ENCODE data around the gene MPP2.

The MPP2 gene

DNA sequence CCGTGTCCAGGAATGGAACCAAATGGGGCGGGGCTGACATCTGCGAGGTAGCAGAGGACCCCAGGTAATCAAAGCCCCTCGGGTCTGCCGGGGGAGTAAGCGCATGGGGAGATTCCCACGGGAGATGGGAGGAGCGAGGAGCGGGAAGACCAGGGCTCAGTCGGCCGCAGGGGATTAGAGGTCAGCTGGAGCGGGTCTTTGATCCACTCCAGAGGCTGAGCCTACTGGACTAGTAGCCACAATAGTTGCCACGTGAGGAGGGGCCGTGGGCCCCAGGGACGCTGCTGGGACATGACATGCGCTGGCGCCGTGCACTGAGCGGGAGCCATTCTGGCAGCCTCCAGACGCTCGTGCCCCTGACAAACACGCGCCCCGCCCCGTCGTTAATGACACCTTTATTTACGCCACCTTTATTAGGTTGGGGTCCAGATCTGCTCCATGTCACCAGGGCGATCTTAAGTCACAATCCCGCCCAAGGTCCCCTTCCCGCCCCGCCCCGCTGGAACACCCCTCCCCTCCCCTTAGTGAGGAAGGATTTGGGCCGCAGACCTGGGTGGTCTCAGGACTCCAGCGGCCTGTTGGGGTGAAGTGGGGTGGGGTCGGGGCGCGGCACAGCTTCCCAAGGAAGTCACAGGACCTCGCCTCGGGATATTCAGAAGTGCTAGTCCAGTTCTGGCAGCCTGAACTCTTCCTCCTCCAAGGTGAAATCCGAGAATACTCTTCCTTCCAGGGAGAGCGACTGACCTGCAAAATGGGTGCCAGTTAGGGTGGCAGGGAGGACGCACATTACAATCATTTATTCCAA lies 19.9 kb upstream of the MPP2 start:
- ChIA-PET CTCF (interaction anchor here (1.3 to 1.6 kb wide), 2 partner anchors 9 to 81 kb away, joined by 3 to 4 read pairs; no protein-coding TSS in a partner anchor), POLR2A (no interaction called here)
- no peak overlapping the region for H3K4me3 ChIP-seq (ENCODE audit: low read depth, low read length)

DNA sequence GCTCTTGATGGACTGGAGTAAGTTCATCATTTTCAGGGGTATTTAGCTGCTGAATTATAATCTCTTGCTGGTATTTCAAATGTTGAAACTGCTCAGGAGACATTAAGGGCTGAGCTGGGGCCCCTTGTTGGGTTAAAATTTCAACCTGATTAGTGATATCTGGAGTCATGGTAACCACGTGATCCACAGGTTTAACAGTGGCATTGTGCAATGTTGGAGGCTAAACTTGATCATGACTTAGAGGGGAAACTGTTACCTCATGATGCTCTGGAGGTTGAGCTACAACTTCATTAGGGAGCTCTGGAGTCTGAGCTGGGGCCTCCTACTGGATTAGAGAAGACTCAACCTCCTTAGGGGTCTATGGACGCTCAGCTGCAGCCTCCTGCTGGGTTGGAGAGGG lies 17.2 kb upstream of the MPP2 start:
- ChIA-PET POLR2A (interaction anchor here (0.6 kb wide), 1 partner anchor 261 kb away, joined by 5 read pairs; no protein-coding TSS in a partner anchor), CTCF (interaction anchor here (0.6 to 4.0 kb wide), 8 partner anchors 11 to 70 kb away, joined by 3 to 39 read pairs (median 4); no protein-coding TSS in a partner anchor)
- Histone ChIP-seq H3K4me3 (ENCODE audit: low read depth, low read length) (no peak overlapping the region), H3K4me1 (ENCODE audit: control insufficient read depth, insufficient read depth, low read length) (no peaks in the 10 kb centered on the region), H3K27ac (ENCODE audit: extremely low read depth, low read depth, low read length) (no peak overlapping the region), H3K9me3 (ENCODE audit: control insufficient read depth, insufficient read depth, low read depth, low read length) (no peaks in the 10 kb centered on the region), H3K36me3 (ENCODE audit: control insufficient read depth in 2 of 2, insufficient read depth in 1 of 2, low read length in 2 of 2) (no peaks in the 10 kb centered on the region)
- TF ChIP-seq ZNF274 (IDR thresholded peaks at IDR 0.05; ENCODE audit: low read length) (no peak), ZNF274 (tag by site-specific recombination; IDR thresholded peaks at IDR 0.05; ENCODE audit: borderline replicate concordance) (no peak), ZNF548 (tag by site-specific recombination; IDR thresholded peaks at IDR 0.05) (no peak), BCL6B (tag by site-specific recombination; IDR thresholded peaks at IDR 0.05) (no peak), TSHZ1 (tag by site-specific recombination; IDR thresholded peaks at IDR 0.05; ENCODE audit: borderline replicate concordance) (no peak), ZNF362 (tag by site-specific recombination; IDR thresholded peaks at IDR 0.05) (no peak), ZNF843 (tag by site-specific recombination; IDR thresholded peaks at IDR 0.05) (no peak), ZNF335 (tag by site-specific recombination; conservative IDR thresholded peaks at IDR 0.05) (no peak), ZNF140 (tag by site-specific recombination; IDR thresholded peaks at IDR 0.05) (no peak), ZNF660 (tag by site-specific recombination; IDR thresholded peaks at IDR 0.05) (no peak), ZFP69B (tag by site-specific recombination; IDR thresholded peaks at IDR 0.05) (no peak)
- TF ChIP-seq, protein P1, sequence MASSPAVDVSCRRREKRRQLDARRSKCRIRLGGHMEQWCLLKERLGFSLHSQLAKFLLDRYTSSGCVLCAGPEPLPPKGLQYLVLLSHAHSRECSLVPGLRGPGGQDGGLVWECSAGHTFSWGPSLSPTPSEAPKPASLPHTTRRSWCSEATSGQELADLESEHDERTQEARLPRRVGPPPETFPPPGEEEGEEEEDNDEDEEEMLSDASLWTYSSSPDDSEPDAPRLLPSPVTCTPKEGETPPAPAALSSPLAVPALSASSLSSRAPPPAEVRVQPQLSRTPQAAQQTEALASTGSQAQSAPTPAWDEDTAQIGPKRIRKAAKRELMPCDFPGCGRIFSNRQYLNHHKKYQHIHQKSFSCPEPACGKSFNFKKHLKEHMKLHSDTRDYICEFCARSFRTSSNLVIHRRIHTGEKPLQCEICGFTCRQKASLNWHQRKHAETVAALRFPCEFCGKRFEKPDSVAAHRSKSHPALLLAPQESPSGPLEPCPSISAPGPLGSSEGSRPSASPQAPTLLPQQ (tag by site-specific recombination; IDR thresholded peaks at IDR 0.05) = no peak
- TF ChIP-seq, protein P2, sequence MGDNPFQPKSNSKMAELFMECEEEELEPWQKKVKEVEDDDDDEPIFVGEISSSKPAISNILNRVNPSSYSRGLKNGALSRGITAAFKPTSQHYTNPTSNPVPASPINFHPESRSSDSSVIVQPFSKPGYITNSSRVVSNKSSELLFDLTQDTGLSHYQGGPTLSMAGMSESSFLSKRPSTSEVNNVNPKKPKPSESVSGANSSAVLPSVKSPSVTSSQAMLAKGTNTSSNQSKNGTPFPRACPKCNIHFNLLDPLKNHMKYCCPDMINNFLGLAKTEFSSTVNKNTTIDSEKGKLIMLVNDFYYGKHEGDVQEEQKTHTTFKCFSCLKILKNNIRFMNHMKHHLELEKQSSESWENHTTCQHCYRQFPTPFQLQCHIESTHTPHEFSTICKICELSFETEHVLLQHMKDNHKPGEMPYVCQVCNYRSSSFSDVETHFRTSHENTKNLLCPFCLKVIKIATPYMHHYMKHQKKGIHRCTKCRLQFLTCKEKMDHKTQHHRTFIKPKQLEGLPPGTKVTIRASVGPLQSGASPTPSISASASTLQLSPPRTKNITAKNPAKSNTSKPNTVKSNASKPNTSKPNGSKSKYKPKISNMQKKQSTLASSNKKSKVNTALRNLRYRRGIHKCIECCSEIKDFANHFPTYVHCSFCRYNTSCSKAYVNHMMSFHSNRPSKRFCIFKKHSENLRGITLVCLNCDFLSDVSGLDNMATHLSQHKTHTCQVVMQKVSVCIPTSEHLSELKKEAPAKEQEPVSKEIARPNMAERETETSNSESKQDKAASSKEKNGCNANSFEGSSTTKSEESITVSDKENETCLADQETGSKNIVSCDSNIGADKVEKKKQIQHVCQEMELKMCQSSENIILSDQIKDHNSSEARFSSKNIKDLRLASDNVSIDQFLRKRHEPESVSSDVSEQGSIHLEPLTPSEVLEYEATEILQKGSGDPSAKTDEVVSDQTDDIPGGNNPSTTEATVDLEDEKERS (tag by site-specific recombination; IDR thresholded peaks at IDR 0.05) = no peak

More for the DNA sequence above, 19.9 kb upstream of the MPP2 start:
- TF ChIP-seq ZNF792 (tag by site-specific recombination; IDR thresholded peaks at IDR 0.05) (no peak), ZSCAN30 (tag by site-specific recombination; IDR thresholded peaks at IDR 0.05) (no peak), ZBTB44 (tag by site-specific recombination; IDR thresholded peaks at IDR 0.05) (no peak), ZNF266 (tag by site-specific recombination; IDR thresholded peaks at IDR 0.05; ENCODE audit: low read depth) (no peak), GLIS2 (tag by site-specific recombination; IDR thresholded peaks at IDR 0.05) (no peak), GLI4 (tag by site-specific recombination; IDR thresholded peaks at IDR 0.05) (no peak), ZNF423 (tag by site-specific recombination; IDR thresholded peaks at IDR 0.05) (no peak), GLIS1 (tag by site-specific recombination; IDR thresholded peaks at IDR 0.05) (no peak), ZNF394 (tag by site-specific recombination; IDR thresholded peaks at IDR 0.05; ENCODE audit: borderline replicate concordance) (no peak)
- TF ChIP-seq, protein P3, sequence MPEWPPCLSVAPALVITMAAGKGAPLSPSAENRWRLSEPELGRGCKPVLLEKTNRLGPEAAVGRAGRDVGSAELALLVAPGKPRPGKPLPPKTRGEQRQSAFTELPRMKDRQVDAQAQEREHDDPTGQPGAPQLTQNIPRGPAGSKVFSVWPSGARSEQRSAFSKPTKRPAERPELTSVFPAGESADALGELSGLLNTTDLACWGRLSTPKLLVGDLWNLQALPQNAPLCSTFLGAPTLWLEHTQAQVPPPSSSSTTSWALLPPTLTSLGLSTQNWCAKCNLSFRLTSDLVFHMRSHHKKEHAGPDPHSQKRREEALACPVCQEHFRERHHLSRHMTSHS (tag by site-specific recombination; IDR thresholded peaks at IDR 0.05) = no peak
- H3K9me3 ChIP-seq (ENCODE audit: control insufficient read depth, insufficient read depth, low read depth, low read length) = no peaks in the 10 kb centered on the region
- no peaks in the 10 kb centered on the region for H3K36me3 ChIP-seq (ENCODE audit: control insufficient read depth in 2 of 2, insufficient read depth in 1 of 2, low read length in 2 of 2)
- no peaks in the 10 kb centered on the region for H3K4me1 ChIP-seq (ENCODE audit: control insufficient read depth, insufficient read depth, low read length)
- no peak overlapping the region for H3K27ac ChIP-seq (ENCODE audit: extremely low read depth, low read depth, low read length)
